Nephron (organoid): ENCODE data around the gene MAST1.
A peak's percentile ranks its signal among the peaks of the same experiment; 100 is the strongest.

ENCODE experiments used
- H3K27ac Mint-ChIP-seq, 3 experiments: 2 replicates each; pipeline ENCODE4 v1.8.0; 2020; ENCODE audit warnings: mixed read lengths in 3 of 3, mild to moderate bottlenecking in 2 of 3, moderate library complexity in 1 of 3
- H3K27me3 Mint-ChIP-seq: 2 replicates; pipeline ENCODE4 v1.8.0; 2021; ENCODE audit warnings: low read depth, mild to moderate bottlenecking, moderate library complexity, mixed read lengths
- H3K36me3 Mint-ChIP-seq: 2 replicates; pipeline ENCODE4 v1.8.0; 2020; ENCODE audit warnings: low read depth, mixed read lengths
- H3K4me1 Mint-ChIP-seq: 2 replicates; pipeline ENCODE4 v1.8.0; 2020; ENCODE audit warnings: mixed read lengths
- H3K4me3 Mint-ChIP-seq, 3 experiments: 2 replicates each; pipeline ENCODE4 v1.8.0; 2020; ENCODE audit warnings: mild to moderate bottlenecking in 3 of 3, mixed read lengths in 3 of 3, moderate library complexity in 2 of 3
- H3K9me3 Mint-ChIP-seq: 2 replicates; pipeline ENCODE4 v1.8.0; 2020; ENCODE audit warnings: mixed read lengths
- CTCF ChIP-seq, 3 experiments: fragments of 200-600 bp; sonication (generic); IDR thresholded peaks; one replicate each; pipeline ENCODE4 v1.5.0; 2021; ENCODE audit warnings: antibody characterized with exemption in 3 of 3; ENCODE audit not compliant: unreplicated experiment in 3 of 3

Gene MAST1

GRCh38 chr19:12838182-12838885 lies at the start of gene MAST1:
Gene MAST1 (plus strand): TSS chr19:12838515. CDS start chr19:12838573, 58 bp downstream.
- peaks cover 89% of the 10 kb centered on the region for H3K27me3 Mint-ChIP-seq
- no peak within 1 kb of the TSS for H3K27ac Mint-ChIP-seq
- peak; percentile 51 to 60 (median 51) for TF ChIP-seq CTCF (IDR thresholded peaks at IDR 0.05; ENCODE audit: unreplicated experiment in 3 of 3)
- H3K4me3 Mint-ChIP-seq, result peak within 1 kb of the TSS; percentile 76 to 80 (median 78)
- no peaks in the 10 kb centered on the region for H3K36me3 Mint-ChIP-seq
- peaks cover 2% of the 10 kb centered on the region for H3K9me3 Mint-ChIP-seq
- H3K4me1 Mint-ChIP-seq, result peaks cover 37% of the 10 kb centered on the region

DNA sequence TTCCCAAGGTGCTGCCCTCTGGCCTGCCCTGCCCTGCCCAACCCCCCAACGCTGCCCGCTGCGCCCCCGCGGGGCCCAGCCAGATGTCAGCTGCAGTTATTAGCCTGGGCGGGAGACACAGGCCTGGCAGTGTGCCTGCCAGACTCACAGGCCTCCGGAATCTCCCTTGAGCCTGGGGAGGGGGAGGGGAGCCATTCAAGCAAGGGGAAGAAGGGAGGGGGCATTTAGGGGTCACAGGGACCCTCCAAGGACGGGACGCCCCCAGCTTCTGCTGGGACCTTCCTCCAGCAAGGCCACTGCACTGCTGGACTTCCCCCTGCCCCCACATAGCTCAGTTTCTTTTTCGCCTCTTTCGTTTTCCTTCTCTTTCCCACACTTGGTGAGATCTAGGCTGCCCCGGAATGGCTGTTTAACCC lies 49.6 kb upstream of the MAST1 start:
- Mint-ChIP-seq H3K4me1 (peaks cover 26% of the 10 kb centered on the region), H3K4me3 (peak overlapping the region; percentile 82 to 88 (median 86)), H3K27me3 (no peaks in the 10 kb centered on the region), H3K27ac (peak overlapping the region; percentile 99 to 100 (median 99)), H3K9me3 (no peaks in the 10 kb centered on the region), H3K36me3 (no peaks in the 10 kb centered on the region)
- no peak for TF ChIP-seq CTCF (IDR thresholded peaks at IDR 0.05; ENCODE audit: unreplicated experiment in 3 of 3)

DNA sequence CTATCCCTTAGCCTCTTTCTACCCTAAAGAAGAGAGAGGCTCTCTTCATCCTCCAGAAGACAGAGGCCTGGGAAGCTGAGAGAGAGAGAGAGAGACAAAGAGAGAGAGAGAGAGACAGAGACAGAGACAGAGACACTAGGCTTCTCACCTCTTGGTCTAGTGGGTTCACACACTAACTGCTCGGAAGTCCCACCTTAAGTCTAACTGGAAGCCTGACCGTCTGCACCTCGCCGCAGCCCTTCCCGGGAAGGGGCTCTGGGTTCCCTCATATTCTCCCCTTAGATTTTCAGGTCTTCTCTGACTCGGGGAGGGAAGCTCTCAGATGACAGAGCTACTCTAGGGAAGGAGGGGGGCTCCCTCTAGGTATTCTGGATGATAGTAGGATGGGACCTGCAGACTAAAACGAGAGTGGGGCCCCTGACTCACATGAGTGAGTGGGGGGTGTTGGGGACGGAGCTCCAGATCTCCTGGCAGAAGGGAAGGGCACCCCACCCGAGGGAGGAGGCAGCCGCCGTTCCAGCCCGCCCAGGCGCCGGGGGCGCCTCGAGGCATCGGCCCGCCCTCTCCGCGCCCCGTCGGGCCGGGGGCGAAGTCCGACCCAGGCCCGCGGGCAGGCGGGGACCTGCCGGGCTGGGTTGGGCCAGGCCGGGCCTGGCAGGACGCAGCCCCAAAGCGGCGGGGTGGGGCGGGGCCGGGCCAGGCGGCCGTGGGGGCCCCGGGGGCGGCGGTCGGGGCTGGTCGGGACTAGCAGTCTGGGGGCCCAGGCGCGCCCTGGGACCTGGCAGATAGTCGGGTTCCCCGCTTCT lies 49.0 kb upstream of the MAST1 start:
- Mint-ChIP-seq H3K9me3 (no peaks in the 10 kb centered on the region), H3K4me3 (peak overlapping the region; percentile 86 to 94 (median 88)), H3K27me3 (no peaks in the 10 kb centered on the region), H3K36me3 (no peaks in the 10 kb centered on the region), H3K27ac (peak overlapping the region; percentile 99 to 100 (median 99)), H3K4me1 (peaks cover 29% of the 10 kb centered on the region)
- no peak for TF ChIP-seq CTCF (IDR thresholded peaks at IDR 0.05; ENCODE audit: unreplicated experiment in 3 of 3)

DNA sequence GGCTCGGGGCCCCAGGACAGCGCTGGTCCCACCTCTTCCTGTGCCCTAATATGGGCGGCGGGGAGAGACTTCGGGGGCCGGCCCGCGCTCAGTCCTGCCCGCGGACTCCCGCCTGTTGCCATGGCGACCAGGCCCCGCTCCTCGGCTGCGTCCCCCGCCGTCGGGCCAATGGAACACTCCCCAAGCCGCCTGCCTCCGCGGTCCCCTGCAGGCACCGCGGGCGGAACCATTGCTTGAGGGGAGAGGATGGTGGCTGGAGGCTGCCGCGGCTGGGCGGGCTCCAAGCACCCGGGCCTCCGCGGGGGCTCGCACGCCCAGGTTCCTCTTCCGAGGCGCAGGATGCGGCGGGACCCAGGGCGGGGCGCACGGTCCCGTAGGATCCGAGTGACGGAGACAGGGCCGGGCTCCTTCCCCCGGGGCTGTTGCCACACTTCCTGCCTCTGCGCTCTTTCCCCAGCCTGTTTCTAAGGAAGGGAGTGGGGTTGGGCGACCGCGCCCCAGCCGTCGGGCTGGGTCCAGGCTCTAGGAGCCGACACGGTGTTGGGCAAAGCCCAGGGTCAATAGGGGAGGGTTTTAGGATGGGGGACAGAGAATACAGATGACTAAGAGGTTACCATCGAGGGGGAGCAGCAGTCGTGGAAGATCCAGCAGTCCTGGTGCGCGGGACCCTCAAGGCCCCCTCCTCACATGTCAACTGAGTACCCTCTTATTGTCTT lies 48.3 kb upstream of the MAST1 start:
- Mint-ChIP-seq H3K36me3 (no peaks in the 10 kb centered on the region), H3K4me1 (peaks cover 31% of the 10 kb centered on the region), H3K4me3 (peak overlapping the region; percentile 94 to 98 (median 96)), H3K9me3 (no peaks in the 10 kb centered on the region), H3K27ac (peak overlapping the region; percentile 85 to 94 (median 88)), H3K27me3 (no peaks in the 10 kb centered on the region)
- TF ChIP-seq CTCF (IDR thresholded peaks at IDR 0.05; ENCODE audit: unreplicated experiment in 3 of 3), result no peak

GRCh38 chr19:12790628-12791344 lies 47.5 kb upstream of the MAST1 start:
- peaks cover 33% of the 10 kb centered on the region for H3K4me1 Mint-ChIP-seq
- TF ChIP-seq CTCF (IDR thresholded peaks at IDR 0.05; ENCODE audit: unreplicated experiment in 3 of 3), result no peak
- H3K4me3 Mint-ChIP-seq, result peak overlapping the region; percentile 94 to 98 (median 96)
- H3K27me3 Mint-ChIP-seq, result no peaks in the 10 kb centered on the region
- H3K9me3 Mint-ChIP-seq, result no peaks in the 10 kb centered on the region
- no peaks in the 10 kb centered on the region for H3K36me3 Mint-ChIP-seq
- peak overlapping the region; percentile 85 to 94 (median 88) for H3K27ac Mint-ChIP-seq
